GM06990 (cell line): ENCODE results near the gene CDK5R2.
A peak's percentile ranks its signal among the peaks of the same experiment; 100 is the strongest.

Source experiments
- DNase-seq: peaks from one replicate; pipeline ENCODE4 v3.0.0-alpha.2; 2011; ENCODE audit not compliant: insufficient read length; ENCODE audit errors: extremely low read depth
- H3K27me3 ChIP-seq: replicated peaks from 2 replicates; pipeline ENCODE4 v1.6.0; 2011; ENCODE audit warnings: low read length; ENCODE audit not compliant: control insufficient read depth, insufficient read depth
- H3K36me3 ChIP-seq: 2 replicates; pipeline ENCODE4 v1.5.1; 2011; ENCODE audit warnings: low read length; ENCODE audit not compliant: control insufficient read depth, insufficient read depth
- H3K4me3 ChIP-seq: replicated peaks from 2 replicates; pipeline ENCODE4 v1.5.1; 2011; ENCODE audit warnings: low read depth, mild to moderate bottlenecking, control low read depth, low read length
- TF ChIP-seq, protein P1 (sequence below): IDR thresholded peaks from 2 replicates; pipeline ENCODE4 v1.5.1; 2011; ENCODE audit warnings: low read length, control low read depth, mild to moderate bottlenecking, inconsistent platforms; ENCODE audit not compliant: insufficient read depth, poor library complexity, severe bottlenecking

CDK5R2 gene

DNA sequence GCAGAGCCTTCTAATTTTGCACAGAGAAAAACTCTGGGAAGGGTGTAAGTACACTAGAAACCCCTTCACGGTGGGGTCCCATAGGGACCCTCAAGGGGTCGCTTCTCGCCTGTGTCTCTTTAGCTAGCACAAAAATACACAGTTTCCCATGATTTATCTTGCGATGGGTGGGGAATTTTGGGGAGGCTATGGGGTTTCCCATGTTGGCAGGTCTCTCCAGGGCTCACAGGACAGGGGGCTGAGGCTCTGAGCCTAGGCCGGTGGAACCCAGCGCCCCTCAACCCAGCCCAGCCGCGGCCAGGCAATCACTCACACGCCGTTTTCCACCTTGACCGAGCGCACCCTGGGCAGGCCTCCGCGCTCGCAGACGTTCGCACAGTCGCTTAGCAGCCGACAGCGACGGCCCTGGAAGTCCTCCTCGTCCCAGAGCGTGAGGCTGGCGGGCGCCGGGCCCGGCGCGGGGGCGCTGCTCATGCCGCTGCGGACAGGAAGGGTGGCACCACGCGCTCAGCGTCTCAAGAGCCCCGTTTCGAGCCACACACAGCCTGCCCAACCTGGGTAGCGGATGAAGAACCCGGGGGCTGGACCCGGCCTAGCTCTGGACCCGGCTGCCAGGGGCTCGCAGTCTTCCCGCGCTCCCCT lies 33.4 kb downstream of the CDK5R2 start:
- peaks cover 13% of the 10 kb centered on the region for H3K27me3 ChIP-seq
- no peak for DNase-seq
- TF ChIP-seq, protein P1, sequence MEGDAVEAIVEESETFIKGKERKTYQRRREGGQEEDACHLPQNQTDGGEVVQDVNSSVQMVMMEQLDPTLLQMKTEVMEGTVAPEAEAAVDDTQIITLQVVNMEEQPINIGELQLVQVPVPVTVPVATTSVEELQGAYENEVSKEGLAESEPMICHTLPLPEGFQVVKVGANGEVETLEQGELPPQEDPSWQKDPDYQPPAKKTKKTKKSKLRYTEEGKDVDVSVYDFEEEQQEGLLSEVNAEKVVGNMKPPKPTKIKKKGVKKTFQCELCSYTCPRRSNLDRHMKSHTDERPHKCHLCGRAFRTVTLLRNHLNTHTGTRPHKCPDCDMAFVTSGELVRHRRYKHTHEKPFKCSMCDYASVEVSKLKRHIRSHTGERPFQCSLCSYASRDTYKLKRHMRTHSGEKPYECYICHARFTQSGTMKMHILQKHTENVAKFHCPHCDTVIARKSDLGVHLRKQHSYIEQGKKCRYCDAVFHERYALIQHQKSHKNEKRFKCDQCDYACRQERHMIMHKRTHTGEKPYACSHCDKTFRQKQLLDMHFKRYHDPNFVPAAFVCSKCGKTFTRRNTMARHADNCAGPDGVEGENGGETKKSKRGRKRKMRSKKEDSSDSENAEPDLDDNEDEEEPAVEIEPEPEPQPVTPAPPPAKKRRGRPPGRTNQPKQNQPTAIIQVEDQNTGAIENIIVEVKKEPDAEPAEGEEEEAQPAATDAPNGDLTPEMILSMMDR = no peak
- H3K4me3 ChIP-seq = 0 out of 2 replicates have a peak overlapping the region, but pooled peaks have one; percentile 16
- no peaks in the 10 kb centered on the region for H3K36me3 ChIP-seq

DNA sequence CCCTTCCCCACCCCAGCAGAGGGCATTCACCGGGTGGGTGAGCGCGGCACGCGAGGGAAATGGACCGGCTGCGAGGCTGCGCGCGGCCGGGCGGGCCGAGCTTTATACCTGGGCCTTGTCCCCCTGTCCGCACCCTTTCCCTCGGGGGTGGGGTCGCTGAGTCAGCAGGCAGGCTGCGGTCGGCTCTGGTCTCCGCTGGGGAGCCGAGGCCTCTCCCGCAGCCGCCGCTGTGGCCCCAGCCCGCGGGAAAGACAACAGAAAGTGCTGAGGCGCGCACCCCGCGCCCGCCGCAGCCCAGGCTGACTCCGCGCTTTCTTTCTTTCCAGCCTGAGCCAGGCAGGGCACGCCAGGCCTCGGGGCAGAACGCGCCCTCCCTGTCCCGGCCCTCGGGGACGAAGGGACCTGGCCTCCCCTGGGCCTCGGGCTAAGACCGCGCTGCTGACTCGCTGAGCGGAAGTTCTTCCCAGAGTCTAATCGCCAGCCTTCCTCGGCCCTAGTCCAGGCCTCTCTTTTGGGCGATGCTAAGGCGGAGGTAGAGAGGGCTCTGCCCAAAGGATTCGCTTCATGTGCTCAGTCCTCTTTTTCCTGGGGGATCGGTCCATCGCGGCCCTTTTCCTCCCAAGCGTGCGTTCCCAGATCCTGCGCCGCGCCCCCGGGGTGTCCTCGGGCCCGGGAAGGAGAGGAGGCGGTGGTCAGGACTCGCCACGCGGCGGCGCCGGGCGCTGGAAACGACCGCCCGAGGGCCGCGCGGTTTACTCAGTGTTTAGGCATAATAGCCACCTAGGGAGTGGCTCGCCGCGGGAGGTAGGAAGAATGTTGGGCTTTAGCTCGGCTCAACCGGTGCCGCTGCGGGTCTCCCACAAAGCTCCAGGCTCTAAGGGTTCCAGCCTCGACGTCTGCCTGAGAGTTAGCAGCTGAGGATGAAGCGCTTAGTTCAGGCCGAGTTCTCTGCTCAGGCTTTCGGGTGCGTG lies 34.2 kb downstream of the CDK5R2 start, which contains the start of gene CRYBA2:
Gene CRYBA2 (minus strand): TSS at position 78 of the 971 bp plus-strand sequence. CDS start 246 bp downstream, outside the sequence.
- DNase-seq = no peak
- TF ChIP-seq, protein P1 = peak; percentile 3
- peak within 1 kb of the TSS; percentile 16; the same call in 1 of the 2 replicates for H3K4me3 ChIP-seq
- peaks cover 13% of the 10 kb centered on the region for H3K27me3 ChIP-seq
- H3K36me3 ChIP-seq = no peaks in the 10 kb centered on the region

DNA sequence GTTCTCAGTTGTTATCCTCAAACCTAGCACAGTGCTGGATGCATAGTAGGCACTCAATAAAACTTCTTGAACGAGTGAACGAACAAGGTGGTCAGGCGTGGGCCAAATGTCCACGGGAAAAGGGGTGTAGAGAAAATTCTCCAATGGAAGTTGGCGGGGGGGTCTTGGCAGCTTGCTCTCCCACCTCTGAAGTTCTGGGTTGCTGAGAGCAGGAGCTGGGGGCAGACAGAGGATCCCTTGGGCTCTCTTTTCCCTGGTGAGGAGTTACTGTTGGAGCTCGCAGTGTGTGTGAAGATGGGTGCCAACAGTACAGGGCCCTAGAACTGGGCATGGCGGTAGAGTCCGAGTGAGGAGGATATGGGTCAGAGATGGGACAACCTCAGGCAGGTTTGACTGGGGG lies 36.1 kb downstream of the CDK5R2 start:
- Histone ChIP-seq H3K27me3 (peaks cover 13% of the 10 kb centered on the region), H3K36me3 (no peaks in the 10 kb centered on the region), H3K4me3 (no peak overlapping the region)
- no peak for DNase-seq
- TF ChIP-seq, protein P1 = no peak

DNA sequence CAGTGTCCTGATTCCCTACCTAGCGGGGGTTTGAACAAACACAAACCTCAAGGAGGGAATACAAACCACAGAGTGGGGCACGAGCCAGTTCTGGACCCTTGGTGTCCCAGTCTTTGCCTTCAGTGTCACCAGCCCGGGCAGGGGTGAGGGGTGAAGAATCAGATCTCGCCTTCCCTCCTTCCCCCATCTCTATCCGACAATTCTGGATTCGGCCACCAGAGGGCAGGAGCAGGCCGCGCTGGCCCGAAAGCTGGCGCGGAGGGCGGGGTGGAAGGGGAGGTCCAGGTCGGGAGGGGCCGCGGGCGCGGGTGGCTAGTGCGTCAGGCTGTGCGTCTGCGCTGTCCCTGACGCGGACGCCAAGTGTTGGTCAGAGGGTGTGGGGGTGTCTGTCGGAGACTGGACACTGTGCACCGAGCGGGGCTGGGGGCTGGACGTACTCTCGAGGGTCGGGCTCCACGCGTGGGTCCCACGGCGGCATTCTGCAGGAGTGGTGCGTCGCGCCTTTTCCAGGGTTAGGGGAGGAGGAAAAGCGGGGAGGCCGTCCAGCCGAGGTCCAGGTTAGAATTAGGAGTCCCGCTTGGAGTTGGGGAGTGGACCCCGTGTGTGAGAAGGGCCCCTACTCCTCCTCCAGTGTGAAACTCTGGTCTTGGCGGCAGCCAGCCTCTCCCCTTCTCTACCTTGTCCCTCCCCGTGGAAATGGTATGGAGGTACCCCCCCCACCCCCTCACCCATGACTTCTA lies 36.7 kb downstream of the CDK5R2 start:
- TF ChIP-seq, protein P1 = peak; percentile 91
- peak; percentile 62 for DNase-seq
- H3K27me3 ChIP-seq = peaks cover 14% of the 10 kb centered on the region
- peak overlapping the region; percentile 26 for H3K4me3 ChIP-seq
- H3K36me3 ChIP-seq = no peaks in the 10 kb centered on the region

DNA sequence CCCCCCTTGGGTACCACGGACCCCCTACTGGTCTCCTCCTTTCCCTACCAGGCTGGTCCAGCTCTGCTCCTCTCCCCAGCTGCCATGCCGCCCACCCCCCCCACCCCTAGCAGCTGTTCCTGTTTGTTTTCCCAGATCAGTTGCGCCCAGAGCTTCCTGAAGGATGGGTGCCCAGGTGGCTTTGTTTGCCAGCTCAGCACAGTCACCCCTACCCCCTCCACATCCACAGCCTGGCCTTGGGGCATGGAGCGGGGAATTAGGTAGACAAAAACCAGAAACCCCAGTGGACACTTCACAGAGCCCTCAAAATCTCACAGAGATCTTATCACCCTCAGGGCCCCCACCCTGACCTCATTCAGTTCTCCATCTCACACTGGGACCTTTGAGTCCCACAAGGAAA lies 37.5 kb downstream of the CDK5R2 start:
- Histone ChIP-seq H3K4me3 (no peak overlapping the region), H3K27me3 (peaks cover 14% of the 10 kb centered on the region), H3K36me3 (no peaks in the 10 kb centered on the region)
- no peak for DNase-seq
- TF ChIP-seq, protein P1 = no peak
